HG03097 (cell line): ENCODE results near the gene PDZK1IP1.
"Not testable (repeated sequence)": the region's sequence is repeated elsewhere in the genome, so short reads cannot be mapped to it uniquely, and the experiment has no call there.

ENCODE experiments used
- ATAC-seq: cut with Tn5 transposase; IDR thresholded peaks from one replicate; pipeline ENCODE4 v1.9.1; 2021; ENCODE audit not compliant: unreplicated experiment, low FRiP score

Gene PDZK1IP1

DNA sequence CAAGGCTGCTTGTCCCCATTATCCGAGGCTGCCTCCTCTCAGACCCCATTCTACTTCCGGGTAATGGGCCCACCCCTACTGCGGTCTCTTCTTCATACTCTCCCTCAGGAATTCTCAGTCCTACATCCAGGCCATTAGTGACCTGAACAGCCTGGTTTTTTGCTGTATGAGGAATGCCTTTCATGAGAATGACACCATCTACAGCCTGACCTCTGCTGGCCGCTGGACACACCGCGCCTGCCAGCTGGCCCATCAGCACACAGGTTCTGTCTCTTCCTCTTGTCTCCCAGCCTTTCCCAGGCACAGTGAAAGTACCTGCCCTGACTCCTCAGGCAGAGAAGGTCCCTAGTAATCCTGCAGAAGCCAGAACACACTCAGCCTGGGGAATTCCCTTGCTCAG, 46.2 kb downstream of the PDZK1IP1 start:
- not testable (repeated sequence) for ATAC-seq

- ATAC-seq, result not testable (repeated sequence)
Measured at GRCh38 chr1:47140358-47140757, 49.5 kb downstream of the PDZK1IP1 start.

- ATAC-seq, result no peak
Measured at GRCh38 chr1:47137925-47138615, 51.8 kb downstream of the PDZK1IP1 start.

DNA sequence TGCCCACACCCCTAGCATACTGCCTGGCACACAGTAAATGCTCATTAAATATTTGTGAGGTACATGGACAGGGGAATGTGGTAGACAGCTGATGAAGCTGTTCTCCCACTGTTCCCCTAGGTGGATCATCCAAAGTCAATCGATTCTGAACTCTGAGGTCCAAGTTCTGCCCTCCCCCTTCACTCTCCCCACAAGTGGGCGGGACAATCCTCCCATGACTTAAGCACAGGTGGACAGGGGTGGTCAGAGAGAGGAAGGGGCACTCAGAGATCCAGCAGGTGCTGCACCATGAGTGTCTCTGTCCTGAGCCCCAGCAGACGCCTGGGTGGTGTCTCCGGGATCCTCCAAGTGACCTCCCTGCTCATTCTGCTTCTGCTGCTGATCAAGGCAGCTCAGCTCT, 52.6 kb downstream of the PDZK1IP1 start, which contains the start of gene CYP4A22:
Gene CYP4A22, plus strand, starts transcription at position 244 of the 400 bp plus-strand sequence. Its CDS starts 45 bp downstream, at position 289.
- ATAC-seq, result no peak
